HCT116 (cell line): ENCODE data around the gene KIF21B. TPM values are rescaled to one million over a fixed set of nuclear protein-coding genes. Genes with fewer than 3 reads are reported as not detected.

Experiments used
- ATAC-seq: fragments of 200-7000 bp; cut with Tn5 transposase; 2 replicates; pipeline ENCODE4 v1.9.1; 2020; ENCODE audit warnings: mild to moderate bottlenecking, moderate library complexity
- BruUV-seq: library from RNA; stranded (reverse); fragments of 400-500 nt; replicated peaks from 2 replicates; lab custom pipeline; 2021; lab: Mats Ljungman, UMichigan
- CTCF ChIA-PET: fragments of 300-600 bp; sonication (Branson Sonifier 250); formaldehyde crosslinking; loops from one replicate; lab custom pipeline; 2021; ENCODE audit warnings: antibody characterized with exemption; lab: Charles Lee
- POLR2A ChIA-PET: fragments of 300-600, 350-600 bp; sonication (Branson Sonifier 250); formaldehyde crosslinking; loops from one replicate; lab custom pipeline; 2021; ENCODE audit warnings: antibody characterized with exemption; lab: Charles Lee
- RAD21 ChIA-PET, 2 experiments: fragments of 300-600 bp; sonication (Branson Sonifier 250); formaldehyde crosslinking; loops; one replicate each; lab custom pipeline; 2023; ENCODE audit warnings: low total read pairs in 2 of 2; ENCODE audit not compliant: uncharacterized antibody in 2 of 2, unreplicated experiment in 2 of 2, low non-redundant PET in 1 of 2; lab: Charles Lee
- DNase-seq: peaks from one replicate; pipeline ENCODE4 v3.0.0-alpha.2; 2010; ENCODE audit warnings: low read depth, low spot score
- H2AFZ ChIP-seq: fragments of 200-600 bp; shearing (Covaris generic), sonication (generic); 2 replicates; pipeline ENCODE4 v1.6.1; 2017; ENCODE audit warnings: low read depth, mixed run types, mixed read lengths, antibody characterized with exemption, low read length; ENCODE audit not compliant: poor library complexity, severe bottlenecking
- H3K27ac ChIP-seq: 2 replicates; pipeline ENCODE4 v1.5.1; 2012; ENCODE audit warnings: low read depth, low read length
- H3K27me3 ChIP-seq: fragments of 200-600 bp; sonication (generic); 2 replicates; pipeline ENCODE4 v1.6.1; 2016; ENCODE audit warnings: mixed run types, low read length, mixed read lengths; ENCODE audit not compliant: insufficient read depth
- H3K36me3 ChIP-seq, 2 experiments: fragments of 200-500 bp in 1 of 2; fragments of 200-600 bp in 1 of 2; sonication (Bioruptor generic) in 1 of 2; sonication (generic) in 1 of 2; 2 replicates each; pipeline versions ENCODE4 v1.5.1 to v1.6.1; 2014 to 2016; ENCODE audit warnings: low read length in 2 of 2, inconsistent platforms in 1 of 2, mixed read lengths in 1 of 2, mixed run types in 1 of 2; ENCODE audit not compliant: insufficient read depth in 2 of 2, control insufficient read depth in 1 of 2
- H3K4me1 ChIP-seq, 2 experiments: fragments of 200-600 bp in 1 of 2; sonication (generic) in 1 of 2; 2 replicates each; pipeline versions ENCODE4 v1.5.1 to v1.6.1; 2012 to 2017; ENCODE audit warnings: low read length in 2 of 2, inconsistent platforms in 1 of 2, mild to moderate bottlenecking in 1 of 2, mixed read lengths in 1 of 2, mixed run types in 1 of 2, moderate library complexity in 1 of 2; ENCODE audit not compliant: insufficient read depth in 2 of 2, control insufficient read depth in 1 of 2
- H3K4me2 ChIP-seq: fragments of 200-600 bp; sonication (generic); 2 replicates; pipeline ENCODE4 v1.6.1; 2017; ENCODE audit warnings: mixed run types, low read length, mixed read lengths
- H3K4me3 ChIP-seq, 2 experiments: fragments of 200-600 bp in 1 of 2; sonication (generic) in 1 of 2; replicated peaks in 1 of 2; 2 replicates each; pipeline ENCODE4 v1.5.1; 2011 to 2016; ENCODE audit warnings: low read length in 2 of 2, control low read depth in 1 of 2, low read depth in 1 of 2, mild to moderate bottlenecking in 1 of 2, mixed read lengths in 1 of 2, mixed run types in 1 of 2
- H3K79me2 ChIP-seq: fragments of 200-600 bp; sonication (generic); 2 replicates; pipeline ENCODE4 v1.6.1; 2017; ENCODE audit warnings: mild to moderate bottlenecking, mixed run types, low read length, moderate library complexity, mixed read lengths; ENCODE audit not compliant: insufficient read depth
- H3K9ac ChIP-seq: fragments of 200-600 bp; sonication (generic); 2 replicates; pipeline ENCODE4 v1.6.1; 2016; ENCODE audit warnings: low read length, mixed read lengths
- H3K9me2 ChIP-seq: fragments of 200-600 bp; sonication (generic), shearing (Covaris generic); 2 replicates; pipeline ENCODE4 v1.6.1; 2017; ENCODE audit warnings: mixed run types, mild to moderate bottlenecking, moderate library complexity; ENCODE audit not compliant: insufficient read depth
- H3K9me3 ChIP-seq, 2 experiments: fragments of 200-500 bp in 1 of 2; fragments of 200-600 bp in 1 of 2; sonication (Bioruptor generic) in 1 of 2; sonication (generic) in 1 of 2; 2 replicates each; pipeline ENCODE4 v1.6.1; 2014 to 2017; ENCODE audit warnings: low read length in 2 of 2, mixed read lengths in 2 of 2, inconsistent platforms in 1 of 2, low read depth in 1 of 2, mild to moderate bottlenecking in 1 of 2, mixed run types in 1 of 2, moderate library complexity in 1 of 2; ENCODE audit not compliant: control insufficient read depth in 1 of 2, insufficient read depth in 1 of 2
- H4K20me1 ChIP-seq: fragments of 200-600 bp; sonication (generic), shearing (Covaris generic); 2 replicates; pipeline ENCODE4 v1.6.1; 2017; ENCODE audit warnings: mixed run types, mild to moderate bottlenecking, moderate library complexity; ENCODE audit not compliant: insufficient read depth
- CTCF ChIP-seq, 3 experiments: fragments of 200-600 bp in 1 of 3; sonication (generic) in 1 of 3; IDR thresholded peaks in 2 of 3; conservative IDR thresholded peaks in 1 of 3; 2 replicates each; pipeline ENCODE4 v1.5.1; 2012 to 2017; ENCODE audit warnings: low read depth in 2 of 3, low read length in 2 of 3, antibody characterized with exemption in 1 of 3, borderline replicate concordance in 1 of 3, control low read depth in 1 of 3, mild to moderate bottlenecking in 1 of 3, mixed read lengths in 1 of 3, mixed run types in 1 of 3, moderate library complexity in 1 of 3; ENCODE audit not compliant: insufficient read depth in 1 of 3
- EZH2 ChIP-seq: fragments of 200-600 bp; sonication (generic); IDR thresholded peaks from 2 replicates; pipeline ENCODE4 v1.6.1; 2017; ENCODE audit warnings: antibody characterized with exemption, mixed run types
- JUND ChIP-seq: IDR thresholded peaks from 2 replicates; pipeline ENCODE4 v1.6.1; 2012
- POLR2AphosphoS5 ChIP-seq: IDR thresholded peaks from 2 replicates; pipeline ENCODE4 v1.6.1; 2011; ENCODE audit warnings: mild to moderate bottlenecking, low read depth, low read length, moderate library complexity
- SP1 ChIP-seq: IDR thresholded peaks from 2 replicates; pipeline ENCODE4 v1.6.1; 2012; ENCODE audit warnings: low read depth
- SRF ChIP-seq: IDR thresholded peaks from 2 replicates; pipeline ENCODE4 v1.6.1; 2012; ENCODE audit warnings: low read depth
- YY1 ChIP-seq: IDR thresholded peaks from 2 replicates; pipeline ENCODE4 v1.6.1; 2011; ENCODE audit warnings: low read length, low read depth, moderate library complexity, mild to moderate bottlenecking; ENCODE audit not compliant: insufficient replicate concordance; ENCODE audit errors: extremely low read depth
- ZFX ChIP-seq: fragments of 450-650 bp; IDR thresholded peaks from 2 replicates; pipeline ENCODE4 v1.6.1; 2017
- intact Hi-C: fragments of 100-400 bp; cut with micrococcal nuclease; formaldehyde crosslinking; loops from 2 replicates; pipeline ENCODE4 v1.10.0; 2022
- total RNA-seq: library from RNA; stranded (reverse); gene quantifications from one replicate; pipeline ENCODE4 v1.2.1, GENCODE V29; 2021; ENCODE audit not compliant: unreplicated experiment

Gene KIF21B
- total RNA-seq, 1 experiment from 2014 or later = 6.1 TPM

- no peak overlapping the region for H3K9ac ChIP-seq
- no peak overlapping the region for H3K27ac ChIP-seq
- no TSS peak for BruUV-seq
- H3K4me3 ChIP-seq = no peak overlapping the region
- intact Hi-C loops = no loop called here
- no peaks in the 10 kb centered on the region for H3K36me3 ChIP-seq
- no peaks in the 10 kb centered on the region for H3K9me2 ChIP-seq
- no peak overlapping the region for H2AFZ ChIP-seq
- no peak overlapping the region for H3K4me2 ChIP-seq
- H3K27me3 ChIP-seq = no peaks in the 10 kb centered on the region
- TF ChIP-seq CTCF (IDR thresholded peaks at IDR 0.05 in 2 of 3, conservative IDR thresholded peaks at IDR 0.05 in 1 of 3; ENCODE audit: borderline replicate concordance in 1 of 3, insufficient read depth in 1 of 3, low read depth in 2 of 3, low read length in 2 of 3) = no peak
- no peak for TF ChIP-seq SRF
- TF ChIP-seq SP1 = no peak
- no peak for TF ChIP-seq ZFX
- no peaks in the 10 kb centered on the region for H3K79me2 ChIP-seq
- ATAC-seq (no peak), DNase-seq (no peak)
- no peaks in the 10 kb centered on the region for H3K9me3 ChIP-seq
- no peaks in the 10 kb centered on the region for H4K20me1 ChIP-seq
- CTCF ChIA-PET = no interaction called here
- POLR2A ChIA-PET = no interaction called here
- H3K4me1 ChIP-seq = peaks cover 0 to 5% of the 10 kb centered on the region in 2 experiments; a peak in 2 of 4 replicates
- RAD21 ChIA-PET = no interaction called here
Observed at GRCh38 chr1:201064806-201065205, 41.3 kb upstream of the KIF21B start.

- ChIA-PET POLR2A (no interaction called here), RAD21 (no interaction called here), CTCF (no interaction called here)
- Histone ChIP-seq H3K36me3 (no peaks in the 10 kb centered on the region), H3K9ac (no peak overlapping the region), H2AFZ (no peak overlapping the region), H4K20me1 (no peaks in the 10 kb centered on the region), H3K27ac (no peak overlapping the region), H3K9me3 (no peaks in the 10 kb centered on the region), H3K4me2 (no peak overlapping the region), H3K9me2 (no peaks in the 10 kb centered on the region), H3K27me3 (no peaks in the 10 kb centered on the region), H3K4me1 (no peaks in the 10 kb centered on the region), H3K4me3 (no peak overlapping the region), H3K79me2 (no peaks in the 10 kb centered on the region)
- no peak for ATAC-seq
- TF ChIP-seq POLR2AphosphoS5 (no peak), JUND (no peak), EZH2 (no peak), YY1 (no peak)
- no peak for DNase-seq
- BruUV-seq = no TSS peak
- intact Hi-C loops = no loop called here
Observed at GRCh38 chr1:201063145-201063544, 39.6 kb upstream of the KIF21B start.
